Measurements from ENCODE around the gene ROBO1. TPM values are rescaled to one million over a fixed set of nuclear protein-coding genes. Genes with fewer than 3 reads are reported as not detected.

Gene ROBO1
- total and polyA plus RNA-seq, 4 donors: 1.0 to 30.3 (median 3.9) TPM

DNA sequence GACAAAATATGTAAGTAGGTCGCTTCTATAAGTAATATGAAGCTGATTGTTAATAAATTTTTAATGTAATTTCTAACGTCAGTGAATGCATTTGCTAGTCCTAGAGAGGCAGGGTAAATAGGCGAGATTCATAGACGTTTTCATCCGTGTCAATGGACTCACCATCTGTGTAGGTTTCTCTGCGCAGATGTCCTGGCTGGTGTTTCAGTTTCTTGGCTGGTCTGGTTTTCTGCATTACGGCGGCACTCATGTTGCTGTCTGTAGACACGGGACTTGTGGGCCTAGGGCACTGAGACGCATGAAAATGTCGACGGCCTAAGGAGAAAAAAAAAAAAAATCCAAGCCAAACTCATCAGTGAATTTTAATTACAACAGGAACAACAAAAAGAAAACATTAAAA lies 1153.3 kb downstream of the ROBO1 start (continued):
- TF ChIP-seq HNF4A (conservative IDR thresholded peaks at IDR 0.05) (no peak), YY1 (IDR thresholded peaks at IDR 0.05) (no peak)
- TF ChIP-seq, protein P1, sequence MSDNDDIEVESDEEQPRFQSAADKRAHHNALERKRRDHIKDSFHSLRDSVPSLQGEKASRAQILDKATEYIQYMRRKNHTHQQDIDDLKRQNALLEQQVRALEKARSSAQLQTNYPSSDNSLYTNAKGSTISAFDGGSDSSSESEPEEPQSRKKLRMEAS (IDR thresholded peaks at IDR 0.05): no peak
- TF ChIP-seq, protein P2, sequence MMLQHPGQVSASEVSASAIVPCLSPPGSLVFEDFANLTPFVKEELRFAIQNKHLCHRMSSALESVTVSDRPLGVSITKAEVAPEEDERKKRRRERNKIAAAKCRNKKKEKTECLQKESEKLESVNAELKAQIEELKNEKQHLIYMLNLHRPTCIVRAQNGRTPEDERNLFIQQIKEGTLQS (IDR thresholded peaks at IDR 0.05): no peak

DNA sequence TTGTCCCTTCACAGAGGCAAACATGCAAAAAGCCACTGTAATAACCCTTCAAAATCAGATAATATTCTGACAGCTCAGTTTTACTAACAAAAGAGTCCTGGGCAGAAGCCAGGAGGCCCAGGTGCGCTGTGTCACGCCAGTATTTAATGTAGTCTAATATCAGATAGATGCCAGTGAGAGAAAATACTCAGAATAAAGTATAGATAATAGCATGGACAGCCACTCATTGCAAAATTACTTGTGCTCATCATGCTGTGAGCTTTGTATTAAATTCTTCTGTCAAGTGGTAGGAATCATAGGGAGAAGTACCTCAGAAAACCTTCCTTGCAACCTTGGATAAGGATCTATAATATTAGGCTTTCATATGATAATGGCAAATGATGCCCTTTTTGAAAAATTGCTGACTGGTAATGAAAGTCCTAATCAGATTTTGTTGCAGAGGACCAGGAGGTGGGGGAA lies 1154.3 kb downstream of the ROBO1 start:
- no peaks in the 10 kb centered on the region for H3K9me3 ChIP-seq (ENCODE audit: control insufficient read depth in 4 of 4, low read length in 3 of 4)
- WGBS: 83% methylated on average over 2 of the region's 2 CpGs
- no peak for DNase-seq (ENCODE audit: low spot score)
- H3K4me3 ChIP-seq (ENCODE audit: low read depth in 1 of 3, low read length in 3 of 3): no peak overlapping the region
- TF ChIP-seq, protein P3, sequence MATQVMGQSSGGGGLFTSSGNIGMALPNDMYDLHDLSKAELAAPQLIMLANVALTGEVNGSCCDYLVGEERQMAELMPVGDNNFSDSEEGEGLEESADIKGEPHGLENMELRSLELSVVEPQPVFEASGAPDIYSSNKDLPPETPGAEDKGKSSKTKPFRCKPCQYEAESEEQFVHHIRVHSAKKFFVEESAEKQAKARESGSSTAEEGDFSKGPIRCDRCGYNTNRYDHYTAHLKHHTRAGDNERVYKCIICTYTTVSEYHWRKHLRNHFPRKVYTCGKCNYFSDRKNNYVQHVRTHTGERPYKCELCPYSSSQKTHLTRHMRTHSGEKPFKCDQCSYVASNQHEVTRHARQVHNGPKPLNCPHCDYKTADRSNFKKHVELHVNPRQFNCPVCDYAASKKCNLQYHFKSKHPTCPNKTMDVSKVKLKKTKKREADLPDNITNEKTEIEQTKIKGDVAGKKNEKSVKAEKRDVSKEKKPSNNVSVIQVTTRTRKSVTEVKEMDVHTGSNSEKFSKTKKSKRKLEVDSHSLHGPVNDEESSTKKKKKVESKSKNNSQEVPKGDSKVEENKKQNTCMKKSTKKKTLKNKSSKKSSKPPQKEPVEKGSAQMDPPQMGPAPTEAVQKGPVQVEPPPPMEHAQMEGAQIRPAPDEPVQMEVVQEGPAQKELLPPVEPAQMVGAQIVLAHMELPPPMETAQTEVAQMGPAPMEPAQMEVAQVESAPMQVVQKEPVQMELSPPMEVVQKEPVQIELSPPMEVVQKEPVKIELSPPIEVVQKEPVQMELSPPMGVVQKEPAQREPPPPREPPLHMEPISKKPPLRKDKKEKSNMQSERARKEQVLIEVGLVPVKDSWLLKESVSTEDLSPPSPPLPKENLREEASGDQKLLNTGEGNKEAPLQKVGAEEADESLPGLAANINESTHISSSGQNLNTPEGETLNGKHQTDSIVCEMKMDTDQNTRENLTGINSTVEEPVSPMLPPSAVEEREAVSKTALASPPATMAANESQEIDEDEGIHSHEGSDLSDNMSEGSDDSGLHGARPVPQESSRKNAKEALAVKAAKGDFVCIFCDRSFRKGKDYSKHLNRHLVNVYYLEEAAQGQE (IDR thresholded peaks at IDR 0.05): no peak
- no peak for TF ChIP-seq RXRA (IDR thresholded peaks at IDR 0.05)
- TF ChIP-seq RAD21 (IDR thresholded peaks at IDR 0.05): no peak
- TF ChIP-seq, protein P4, sequence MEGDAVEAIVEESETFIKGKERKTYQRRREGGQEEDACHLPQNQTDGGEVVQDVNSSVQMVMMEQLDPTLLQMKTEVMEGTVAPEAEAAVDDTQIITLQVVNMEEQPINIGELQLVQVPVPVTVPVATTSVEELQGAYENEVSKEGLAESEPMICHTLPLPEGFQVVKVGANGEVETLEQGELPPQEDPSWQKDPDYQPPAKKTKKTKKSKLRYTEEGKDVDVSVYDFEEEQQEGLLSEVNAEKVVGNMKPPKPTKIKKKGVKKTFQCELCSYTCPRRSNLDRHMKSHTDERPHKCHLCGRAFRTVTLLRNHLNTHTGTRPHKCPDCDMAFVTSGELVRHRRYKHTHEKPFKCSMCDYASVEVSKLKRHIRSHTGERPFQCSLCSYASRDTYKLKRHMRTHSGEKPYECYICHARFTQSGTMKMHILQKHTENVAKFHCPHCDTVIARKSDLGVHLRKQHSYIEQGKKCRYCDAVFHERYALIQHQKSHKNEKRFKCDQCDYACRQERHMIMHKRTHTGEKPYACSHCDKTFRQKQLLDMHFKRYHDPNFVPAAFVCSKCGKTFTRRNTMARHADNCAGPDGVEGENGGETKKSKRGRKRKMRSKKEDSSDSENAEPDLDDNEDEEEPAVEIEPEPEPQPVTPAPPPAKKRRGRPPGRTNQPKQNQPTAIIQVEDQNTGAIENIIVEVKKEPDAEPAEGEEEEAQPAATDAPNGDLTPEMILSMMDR (IDR thresholded peaks at IDR 0.05; ENCODE audit: low read depth, low read length, missing input control): no peak
- no peak for TF ChIP-seq SP1 (IDR thresholded peaks at IDR 0.05)
- no peak for TF ChIP-seq FOXA1 (IDR thresholded peaks at IDR 0.05)
- no peak for TF ChIP-seq HNF4G (IDR thresholded peaks at IDR 0.05)
- TF ChIP-seq, protein P5, sequence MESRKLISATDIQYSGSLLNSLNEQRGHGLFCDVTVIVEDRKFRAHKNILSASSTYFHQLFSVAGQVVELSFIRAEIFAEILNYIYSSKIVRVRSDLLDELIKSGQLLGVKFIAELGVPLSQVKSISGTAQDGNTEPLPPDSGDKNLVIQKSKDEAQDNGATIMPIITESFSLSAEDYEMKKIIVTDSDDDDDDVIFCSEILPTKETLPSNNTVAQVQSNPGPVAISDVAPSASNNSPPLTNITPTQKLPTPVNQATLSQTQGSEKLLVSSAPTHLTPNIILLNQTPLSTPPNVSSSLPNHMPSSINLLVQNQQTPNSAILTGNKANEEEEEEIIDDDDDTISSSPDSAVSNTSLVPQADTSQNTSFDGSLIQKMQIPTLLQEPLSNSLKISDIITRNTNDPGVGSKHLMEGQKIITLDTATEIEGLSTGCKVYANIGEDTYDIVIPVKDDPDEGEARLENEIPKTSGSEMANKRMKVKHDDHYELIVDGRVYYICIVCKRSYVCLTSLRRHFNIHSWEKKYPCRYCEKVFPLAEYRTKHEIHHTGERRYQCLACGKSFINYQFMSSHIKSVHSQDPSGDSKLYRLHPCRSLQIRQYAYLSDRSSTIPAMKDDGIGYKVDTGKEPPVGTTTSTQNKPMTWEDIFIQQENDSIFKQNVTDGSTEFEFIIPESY (IDR thresholded peaks at IDR 0.05): no peak
- TF ChIP-seq GABPA (IDR thresholded peaks at IDR 0.05 in 1 of 2, conservative IDR thresholded peaks at IDR 0.05 in 1 of 2): no peak
- TF ChIP-seq, protein P1 (IDR thresholded peaks at IDR 0.05): no peak
- TF ChIP-seq JUND (IDR thresholded peaks at IDR 0.05): no peak
- no peak for TF ChIP-seq FOXA2 (IDR thresholded peaks at IDR 0.05)
- no peak for TF ChIP-seq YY1 (IDR thresholded peaks at IDR 0.05)
- TF ChIP-seq HNF4A (conservative IDR thresholded peaks at IDR 0.05): no peak
- no peak for TF ChIP-seq NR2F2 (IDR thresholded peaks at IDR 0.05)
- H3K4me1 ChIP-seq (ENCODE audit: control insufficient read depth in 4 of 4, insufficient read depth in 4 of 4, low read length in 3 of 4): no peaks in the 10 kb centered on the region
- no peak overlapping the region for H3K27ac ChIP-seq (ENCODE audit: low read depth in 1 of 2, low read length in 2 of 2)
- no peaks in the 10 kb centered on the region for H3K36me3 ChIP-seq (ENCODE audit: control insufficient read depth in 4 of 4, insufficient read depth in 3 of 4, low read depth in 1 of 4, low read length in 3 of 4)
- no peak overlapping the region for H3K9ac ChIP-seq (ENCODE audit: low read depth in 1 of 2, low read length in 2 of 2)
- H3K27me3 ChIP-seq (ENCODE audit: control insufficient read depth in 4 of 4, insufficient read depth in 4 of 4, low read length in 3 of 4): no peaks in the 10 kb centered on the region
